Panc1 (cell line): ENCODE data around the gene TRAPPC12.

Experiments used
- POLR2AphosphoS5 ChIP-seq: IDR thresholded peaks from 2 replicates; pipeline ENCODE4 v1.6.1; 2012; ENCODE audit warnings: mild to moderate bottlenecking, low read depth, low read length, moderate library complexity
- TCF7L2 ChIP-seq: IDR thresholded peaks from 2 replicates; pipeline ENCODE4 v1.6.1; 2011; ENCODE audit warnings: mild to moderate bottlenecking, low read depth, low read length, inconsistent platforms
- TF ChIP-seq, protein P1 (sequence below): fragments of 450-650 bp; IDR thresholded peaks from 2 replicates; pipeline ENCODE4 v1.5.1; 2017; ENCODE audit warnings: mild to moderate bottlenecking
- TF ChIP-seq, protein P2 (sequence below), 2 experiments: IDR thresholded peaks; 2 replicates each; pipeline ENCODE4 v1.6.1; 2011 to 2012; ENCODE audit warnings: low read depth in 2 of 2, control low read depth in 1 of 2, low read length in 1 of 2, mild to moderate bottlenecking in 1 of 2, moderate library complexity in 1 of 2; ENCODE audit not compliant: insufficient read depth in 1 of 2

DNA sequence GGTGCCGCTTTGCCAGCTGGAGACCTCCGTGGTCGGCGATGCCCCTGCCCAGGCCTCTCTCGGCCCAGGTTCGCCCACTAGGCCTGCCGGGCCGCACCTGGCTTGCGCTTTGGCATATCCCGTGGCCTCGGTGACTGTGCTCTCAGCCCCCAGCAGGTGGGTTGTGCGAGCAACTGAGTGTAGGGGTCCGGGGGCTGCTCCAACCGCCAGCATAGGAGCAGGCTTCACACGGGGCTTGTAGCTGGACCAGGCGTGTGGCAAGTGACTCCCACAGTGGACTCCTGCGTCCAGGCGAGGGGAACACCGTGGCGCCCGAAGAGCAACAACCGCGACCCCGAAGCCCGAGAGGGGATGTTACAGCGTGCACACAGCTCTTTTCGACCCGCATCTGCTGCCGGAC lies 9.7 kb downstream of the TRAPPC12 start:
- TF ChIP-seq, protein P1, sequence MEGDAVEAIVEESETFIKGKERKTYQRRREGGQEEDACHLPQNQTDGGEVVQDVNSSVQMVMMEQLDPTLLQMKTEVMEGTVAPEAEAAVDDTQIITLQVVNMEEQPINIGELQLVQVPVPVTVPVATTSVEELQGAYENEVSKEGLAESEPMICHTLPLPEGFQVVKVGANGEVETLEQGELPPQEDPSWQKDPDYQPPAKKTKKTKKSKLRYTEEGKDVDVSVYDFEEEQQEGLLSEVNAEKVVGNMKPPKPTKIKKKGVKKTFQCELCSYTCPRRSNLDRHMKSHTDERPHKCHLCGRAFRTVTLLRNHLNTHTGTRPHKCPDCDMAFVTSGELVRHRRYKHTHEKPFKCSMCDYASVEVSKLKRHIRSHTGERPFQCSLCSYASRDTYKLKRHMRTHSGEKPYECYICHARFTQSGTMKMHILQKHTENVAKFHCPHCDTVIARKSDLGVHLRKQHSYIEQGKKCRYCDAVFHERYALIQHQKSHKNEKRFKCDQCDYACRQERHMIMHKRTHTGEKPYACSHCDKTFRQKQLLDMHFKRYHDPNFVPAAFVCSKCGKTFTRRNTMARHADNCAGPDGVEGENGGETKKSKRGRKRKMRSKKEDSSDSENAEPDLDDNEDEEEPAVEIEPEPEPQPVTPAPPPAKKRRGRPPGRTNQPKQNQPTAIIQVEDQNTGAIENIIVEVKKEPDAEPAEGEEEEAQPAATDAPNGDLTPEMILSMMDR: no peak
- TF ChIP-seq POLR2AphosphoS5: no peak
- no peak for TF ChIP-seq TCF7L2
- TF ChIP-seq, protein P2, sequence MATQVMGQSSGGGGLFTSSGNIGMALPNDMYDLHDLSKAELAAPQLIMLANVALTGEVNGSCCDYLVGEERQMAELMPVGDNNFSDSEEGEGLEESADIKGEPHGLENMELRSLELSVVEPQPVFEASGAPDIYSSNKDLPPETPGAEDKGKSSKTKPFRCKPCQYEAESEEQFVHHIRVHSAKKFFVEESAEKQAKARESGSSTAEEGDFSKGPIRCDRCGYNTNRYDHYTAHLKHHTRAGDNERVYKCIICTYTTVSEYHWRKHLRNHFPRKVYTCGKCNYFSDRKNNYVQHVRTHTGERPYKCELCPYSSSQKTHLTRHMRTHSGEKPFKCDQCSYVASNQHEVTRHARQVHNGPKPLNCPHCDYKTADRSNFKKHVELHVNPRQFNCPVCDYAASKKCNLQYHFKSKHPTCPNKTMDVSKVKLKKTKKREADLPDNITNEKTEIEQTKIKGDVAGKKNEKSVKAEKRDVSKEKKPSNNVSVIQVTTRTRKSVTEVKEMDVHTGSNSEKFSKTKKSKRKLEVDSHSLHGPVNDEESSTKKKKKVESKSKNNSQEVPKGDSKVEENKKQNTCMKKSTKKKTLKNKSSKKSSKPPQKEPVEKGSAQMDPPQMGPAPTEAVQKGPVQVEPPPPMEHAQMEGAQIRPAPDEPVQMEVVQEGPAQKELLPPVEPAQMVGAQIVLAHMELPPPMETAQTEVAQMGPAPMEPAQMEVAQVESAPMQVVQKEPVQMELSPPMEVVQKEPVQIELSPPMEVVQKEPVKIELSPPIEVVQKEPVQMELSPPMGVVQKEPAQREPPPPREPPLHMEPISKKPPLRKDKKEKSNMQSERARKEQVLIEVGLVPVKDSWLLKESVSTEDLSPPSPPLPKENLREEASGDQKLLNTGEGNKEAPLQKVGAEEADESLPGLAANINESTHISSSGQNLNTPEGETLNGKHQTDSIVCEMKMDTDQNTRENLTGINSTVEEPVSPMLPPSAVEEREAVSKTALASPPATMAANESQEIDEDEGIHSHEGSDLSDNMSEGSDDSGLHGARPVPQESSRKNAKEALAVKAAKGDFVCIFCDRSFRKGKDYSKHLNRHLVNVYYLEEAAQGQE (IDR thresholded peaks at IDR 0.05; ENCODE audit: insufficient read depth in 1 of 2, low read depth in 2 of 2, low read length in 1 of 2): no peak
